WTC11 (cell line): ENCODE data around the gene PLXNA2. TPM values are rescaled to one million over a fixed set of nuclear protein-coding genes. Genes with fewer than 3 reads are reported as not detected.

Source experiments
- ATAC-seq: fragments of 200-7000 bp; cut with Tn5 transposase; 2 replicates; pipeline ENCODE4 v1.10.0; 2021; ENCODE audit warnings: mild to moderate bottlenecking, moderate library complexity
- CTCF ChIA-PET: fragments of 300-600 bp; sonication (Branson Sonifier 250); formaldehyde crosslinking; loops from one replicate; lab custom pipeline; 2021; ENCODE audit warnings: antibody characterized with exemption; lab: Charles Lee
- POLR2A ChIA-PET: fragments of 350-600 bp; sonication (Branson Sonifier 250); formaldehyde crosslinking; loops from one replicate; lab custom pipeline; 2021; ENCODE audit warnings: antibody characterized with exemption; lab: Charles Lee
- DNase-seq: peaks from one replicate; pipeline ENCODE4 v3.0.0; 2021; ENCODE audit warnings: low spot score
- H3K27ac Mint-ChIP-seq: 2 replicates; pipeline ENCODE4 v1.8.0; 2021; ENCODE audit warnings: mixed read lengths
- H3K27me3 Mint-ChIP-seq: 2 replicates; pipeline ENCODE4 v1.8.0; 2021; ENCODE audit warnings: low read depth, mild to moderate bottlenecking, moderate library complexity, mixed read lengths
- H3K36me3 Mint-ChIP-seq: 2 replicates; pipeline ENCODE4 v1.8.0; 2021; ENCODE audit warnings: mixed read lengths
- H3K4me1 Mint-ChIP-seq: 2 replicates; pipeline ENCODE4 v1.8.0; 2022; ENCODE audit warnings: mixed read lengths
- H3K4me3 Mint-ChIP-seq: 2 replicates; pipeline ENCODE4 v1.8.0; 2021; ENCODE audit warnings: mild to moderate bottlenecking, moderate library complexity, mixed read lengths
- H3K9me3 Mint-ChIP-seq: 2 replicates; pipeline ENCODE4 v1.8.0; 2021; ENCODE audit warnings: mixed read lengths
- AFF4 ChIP-seq: sonication (generic); formaldehyde crosslinking; IDR thresholded peaks from 2 replicates; pipeline ENCODE4 v1.8.1; 2023; ENCODE audit warnings: mild to moderate bottlenecking, missing genetic modification reagents, borderline replicate concordance
- E2F5 ChIP-seq: sonication (generic); formaldehyde crosslinking; IDR thresholded peaks from 2 replicates; pipeline ENCODE4 v1.8.1; 2022; ENCODE audit warnings: mild to moderate bottlenecking, moderate library complexity, missing genetic modification reagents
- ERG ChIP-seq: fragments of 250-450 bp; sonication (Bioruptor Pico); IDR thresholded peaks from 2 replicates; pipeline ENCODE4 v1.8.0; 2021; ENCODE audit warnings: mild to moderate bottlenecking
- JAZF1 ChIP-seq: fragments of 250-450 bp; sonication (Bioruptor Pico); IDR thresholded peaks from 2 replicates; pipeline ENCODE4 v1.9.0; 2021; ENCODE audit warnings: moderate library complexity, mild to moderate bottlenecking, inconsistent platforms
- NFE2L1 ChIP-seq: sonication (generic); formaldehyde crosslinking; IDR thresholded peaks from 2 replicates; pipeline ENCODE4 v1.8.1; 2023; ENCODE audit warnings: missing genetic modification reagents
- NR2C2 ChIP-seq: sonication (generic); formaldehyde crosslinking; IDR thresholded peaks from 2 replicates; pipeline ENCODE4 v1.8.0; 2022; ENCODE audit warnings: mild to moderate bottlenecking, missing genetic modification reagents
- RELA ChIP-seq: sonication (generic); formaldehyde crosslinking; IDR thresholded peaks from 2 replicates; pipeline ENCODE4 v1.8.1; 2022; ENCODE audit warnings: missing genetic modification reagents, mild to moderate bottlenecking, borderline replicate concordance
- STAT6 ChIP-seq: sonication (generic); formaldehyde crosslinking; conservative IDR thresholded peaks from 2 replicates; pipeline ENCODE4 v1.8.1; 2023; ENCODE audit warnings: mild to moderate bottlenecking, low read depth, missing genetic modification reagents, moderate library complexity
- TP53 ChIP-seq: sonication (generic); formaldehyde crosslinking; IDR thresholded peaks from 2 replicates; pipeline ENCODE4 v1.8.1; 2023; ENCODE audit warnings: mild to moderate bottlenecking, missing genetic modification reagents
- ZBTB43 ChIP-seq: sonication (generic); formaldehyde crosslinking; IDR thresholded peaks from 2 replicates; pipeline ENCODE4 v1.8.1; 2023; ENCODE audit warnings: mild to moderate bottlenecking, missing genetic modification reagents
- ZNF396 ChIP-seq: fragments of 250-450 bp; sonication (Bioruptor Pico); IDR thresholded peaks from 2 replicates; pipeline ENCODE4 v1.8.0; 2021; ENCODE audit warnings: mild to moderate bottlenecking, moderate library complexity, borderline replicate concordance
- ZNF423 ChIP-seq: fragments of 250-450 bp; sonication (Bioruptor Pico); IDR thresholded peaks from 2 replicates; pipeline ENCODE4 v2.1.2; 2022; ENCODE audit warnings: mild to moderate bottlenecking, moderate library complexity
- total RNA-seq: library from RNA; stranded (reverse); gene quantifications from 3 replicates; pipeline ENCODE4 v1.2.3, GENCODE V29; 2021

Gene PLXNA2
- total RNA-seq, 1 experiment from 2014 or later, result 4.2 TPM

GRCh38 chr1:208107425-208108212 is 136.6 kb downstream of the PLXNA2 start:
- CTCF ChIA-PET, result interaction anchor here (0.8 to 1.3 kb wide), 2 partner anchors 21 to 137 kb away, joined by 3 to 4 read pairs; no protein-coding TSS in a partner anchor

GRCh38 chr1:208106218-208106617 is 138.0 kb downstream of the PLXNA2 start:
- no peak overlapping the region for H3K27ac Mint-ChIP-seq
- ATAC-seq, result no peak
- H3K4me1 Mint-ChIP-seq, result peaks cover 33% of the 10 kb centered on the region
- ChIA-PET CTCF (interaction anchor here (1.3 kb wide), 1 partner anchor 139 kb away, joined by 4 read pairs; no protein-coding TSS in a partner anchor), POLR2A (no interaction called here)
- H3K27me3 Mint-ChIP-seq, result no peaks in the 10 kb centered on the region; the same call in 1 of the 2 replicates
- TF ChIP-seq STAT6 (CRISPR knock-in tag), result no peak
- TF ChIP-seq RELA, result no peak
- H3K4me3 Mint-ChIP-seq, result no peak overlapping the region
- DNase-seq, result no peak
- H3K36me3 Mint-ChIP-seq, result no peaks in the 10 kb centered on the region
- no peaks in the 10 kb centered on the region for H3K9me3 Mint-ChIP-seq

More at GRCh38 chr1:208107425-208108212, 136.6 kb downstream of the PLXNA2 start:
- H3K27me3 Mint-ChIP-seq, result no peaks in the 10 kb centered on the region; the same call in 1 of the 2 replicates
- POLR2A ChIA-PET, result no interaction called here
- ATAC-seq (no peak), DNase-seq (no peak)
- H3K27ac Mint-ChIP-seq, result no peak overlapping the region
- TF ChIP-seq ERG (CRISPR knock-in tag) (no peak), ZNF396 (no peak), NFE2L1 (CRISPR knock-in tag) (no peak), ZNF423 (CRISPR knock-in tag) (0 out of 2 replicates have a peak, but pooled peaks have one; percentile 11)
- H3K4me3 Mint-ChIP-seq, result no peak overlapping the region
- H3K9me3 Mint-ChIP-seq, result no peaks in the 10 kb centered on the region
- H3K36me3 Mint-ChIP-seq, result no peaks in the 10 kb centered on the region
- H3K4me1 Mint-ChIP-seq, result peaks cover 28% of the 10 kb centered on the region

- Mint-ChIP-seq H3K9me3 (no peaks in the 10 kb centered on the region), H3K4me1 (peaks cover 38% of the 10 kb centered on the region), H3K36me3 (no peaks in the 10 kb centered on the region), H3K27ac (no peak overlapping the region), H3K4me3 (no peak overlapping the region), H3K27me3 (no peaks in the 10 kb centered on the region; the same call in 1 of the 2 replicates)
- DNase-seq (no peak), ATAC-seq (no peak)
- ChIA-PET CTCF (no interaction called here), POLR2A (no interaction called here)
- TF ChIP-seq ZNF396 (no peak), NFE2L1 (CRISPR knock-in tag) (no peak), NR2C2 (CRISPR knock-in tag) (no peak)
Observed at GRCh38 chr1:208105756-208106155, 138.4 kb downstream of the PLXNA2 start.

- no peaks in the 10 kb centered on the region for H3K36me3 Mint-ChIP-seq
- DNase-seq (no peak), ATAC-seq (no peak)
- H3K27me3 Mint-ChIP-seq, result no peaks in the 10 kb centered on the region; the same call in 1 of the 2 replicates
- no peak overlapping the region for H3K4me3 Mint-ChIP-seq
- H3K9me3 Mint-ChIP-seq, result no peaks in the 10 kb centered on the region
- ChIA-PET CTCF (interaction anchor here (0.6 kb wide), 1 partner anchor 373 kb away, joined by 3 read pairs; no protein-coding TSS in a partner anchor), POLR2A (no interaction called here)
- peaks cover 32% of the 10 kb centered on the region for H3K4me1 Mint-ChIP-seq
- no peak overlapping the region for H3K27ac Mint-ChIP-seq
- TF ChIP-seq TP53 (CRISPR knock-in tag) (no peak), ZBTB43 (no peak), RELA (no peak), E2F5 (CRISPR knock-in tag) (no peak), AFF4 (CRISPR knock-in tag) (no peak), NR2C2 (CRISPR knock-in tag) (no peak), JAZF1 (CRISPR knock-in tag) (no peak)
Observed at GRCh38 chr1:208103597-208104513, 140.3 kb downstream of the PLXNA2 start.
